Measurements from ENCODE around the gene TUBGCP3.
"Not testable (repeated sequence)": the region's sequence is repeated elsewhere in the genome, so short reads cannot be mapped to it uniquely, and the experiment has no call there.

- not testable (repeated sequence) for TF ChIP-seq CTCF (conservative IDR thresholded peaks at IDR 0.05; ENCODE audit: low read depth in 2 of 2); POLR2AphosphoS5 (IDR thresholded peaks at IDR 0.05; ENCODE audit: low read depth); REST (IDR thresholded peaks at IDR 0.05; ENCODE audit: unreplicated experiment); EZH2 (IDR thresholded peaks at IDR 0.05; ENCODE audit: low read depth, unreplicated experiment); EZH2phosphoT487 (IDR thresholded peaks at IDR 0.05; ENCODE audit: unreplicated experiment); ZNF331 (CRISPR knock-in tag; IDR thresholded peaks at IDR 0.05; ENCODE audit: low read depth); ETS1 (IDR thresholded peaks at IDR 0.05); JUNB (IDR thresholded peaks at IDR 0.05; ENCODE audit: unreplicated experiment); CREB1 (CRISPR knock-in tag; IDR thresholded peaks at IDR 0.05; ENCODE audit: low read depth); ZNF114 (CRISPR knock-in tag; IDR thresholded peaks at IDR 0.05); STAT1 (IDR thresholded peaks at IDR 0.05; ENCODE audit: unreplicated experiment)
Measured at GRCh38 chr13:112488343-112489050, 99.5 kb downstream of the TUBGCP3 start.
